ENCODE results near the gene IGSF9B.

The IGSF9B gene

DNA sequence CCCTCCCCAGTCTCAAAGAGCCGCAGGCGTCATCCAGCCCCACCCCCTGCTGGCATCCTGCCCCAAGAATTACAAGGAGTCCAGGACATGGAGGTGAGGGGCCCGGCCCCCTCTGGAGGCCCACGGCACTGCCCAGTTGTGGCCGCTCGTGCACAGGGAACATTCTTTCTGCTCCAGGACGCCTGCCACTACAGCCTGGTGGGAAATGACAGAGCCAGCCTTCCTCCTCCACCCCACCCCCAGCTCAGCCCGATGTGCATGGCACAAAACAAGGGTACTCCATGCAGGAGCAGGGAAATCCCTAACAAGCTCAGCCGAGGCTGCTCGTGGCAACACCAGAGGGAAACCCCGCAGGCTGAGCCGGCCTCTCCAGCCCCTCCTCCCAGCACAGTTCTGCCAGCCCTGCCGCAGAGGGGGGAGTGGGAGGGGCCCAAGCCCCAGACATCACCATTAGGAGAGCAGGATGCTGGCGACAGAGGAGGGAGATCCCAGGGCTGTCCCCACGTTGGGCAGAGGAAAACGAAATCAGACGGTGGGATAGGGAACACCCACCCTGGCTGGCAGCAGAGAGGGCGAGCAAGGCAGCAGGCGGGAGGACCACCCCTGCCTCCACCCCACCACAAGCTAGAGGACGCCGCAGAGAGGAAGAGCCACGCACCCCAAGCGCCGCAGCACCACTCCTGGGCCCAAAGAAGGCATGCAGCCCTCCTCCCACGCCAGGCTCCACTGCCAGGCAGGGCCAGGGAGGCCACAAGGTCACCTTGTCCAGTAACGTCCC is 10.0 kb downstream of the IGSF9B start:
- no peak overlapping the region for H3K4me2 ChIP-seq
- H3K79me2 ChIP-seq (ENCODE audit: insufficient read depth, low read depth), result no peaks in the 10 kb centered on the region

DNA sequence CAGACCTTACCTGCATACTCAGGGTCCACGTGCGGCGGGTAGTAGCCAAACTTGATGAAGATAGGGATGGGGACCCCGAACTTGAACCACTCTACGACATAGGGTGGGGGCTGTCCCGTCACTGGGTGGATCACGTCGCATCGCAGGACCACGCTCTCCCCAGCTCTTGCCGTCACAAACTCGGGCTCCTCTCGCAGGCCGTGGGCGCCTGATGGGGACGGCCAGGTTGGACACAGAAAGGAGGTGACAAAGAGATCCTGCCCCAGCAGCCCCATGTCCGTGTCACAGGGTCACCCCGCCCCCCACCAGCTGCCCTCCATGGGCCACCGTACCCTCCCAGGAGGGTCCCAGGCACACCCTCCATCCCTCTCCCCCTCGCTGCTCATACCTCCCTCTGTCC is 10.7 kb downstream of the IGSF9B start:
- no peak overlapping the region for H3K4me2 ChIP-seq
- no peaks in the 10 kb centered on the region for H3K36me3 ChIP-seq (ENCODE audit: insufficient read depth)
- TF ChIP-seq CTCF (conservative IDR thresholded peaks at IDR 0.05; ENCODE audit: low read depth, low read length), result no peak
- H4K20me1 ChIP-seq (ENCODE audit: insufficient read depth), result no peaks in the 10 kb centered on the region
- H3K4me3 ChIP-seq (IDR thresholded peaks at IDR 0.05; ENCODE audit: insufficient read depth, low read depth, low read length), result no peak overlapping the region
- no peaks in the 10 kb centered on the region for H3K4me1 ChIP-seq (ENCODE audit: low read depth, poor library complexity, severe bottlenecking)
- H2AFZ ChIP-seq (ENCODE audit: low read depth), result no peak overlapping the region
- H3K79me2 ChIP-seq (ENCODE audit: insufficient read depth, low read depth), result no peaks in the 10 kb centered on the region
- H3K27me3 ChIP-seq (ENCODE audit: insufficient read depth, low read depth), result no peaks in the 10 kb centered on the region
- no peak overlapping the region for H3K27ac ChIP-seq
- no peak overlapping the region for H3K9ac ChIP-seq

More for the DNA sequence above, 10.0 kb downstream of the IGSF9B start:
- Histone ChIP-seq H3K9ac (no peak overlapping the region), H3K4me3 (IDR thresholded peaks at IDR 0.05; ENCODE audit: insufficient read depth, low read depth, low read length) (no peak overlapping the region), H4K20me1 (ENCODE audit: insufficient read depth) (no peaks in the 10 kb centered on the region), H3K36me3 (ENCODE audit: insufficient read depth) (no peaks in the 10 kb centered on the region), H2AFZ (ENCODE audit: low read depth) (no peak overlapping the region), H3K27ac (no peak overlapping the region), H3K27me3 (ENCODE audit: insufficient read depth, low read depth) (no peaks in the 10 kb centered on the region), H3K4me1 (ENCODE audit: low read depth, poor library complexity, severe bottlenecking) (no peaks in the 10 kb centered on the region)
- no peak for TF ChIP-seq CTCF (conservative IDR thresholded peaks at IDR 0.05; ENCODE audit: low read depth, low read length)

- Histone ChIP-seq H3K27ac (no peak overlapping the region), H3K79me2 (ENCODE audit: insufficient read depth, low read depth) (no peaks in the 10 kb centered on the region), H3K9ac (no peak overlapping the region), H2AFZ (ENCODE audit: low read depth) (no peak overlapping the region), H4K20me1 (ENCODE audit: insufficient read depth) (no peaks in the 10 kb centered on the region), H3K4me2 (no peak overlapping the region), H3K27me3 (ENCODE audit: insufficient read depth, low read depth) (no peaks in the 10 kb centered on the region), H3K4me1 (ENCODE audit: low read depth, poor library complexity, severe bottlenecking) (no peaks in the 10 kb centered on the region), H3K36me3 (ENCODE audit: insufficient read depth) (no peaks in the 10 kb centered on the region), H3K4me3 (IDR thresholded peaks at IDR 0.05; ENCODE audit: insufficient read depth, low read depth, low read length) (no peak overlapping the region)
- no peak for TF ChIP-seq CTCF (conservative IDR thresholded peaks at IDR 0.05; ENCODE audit: low read depth, low read length)
These were observed 11.4 kb downstream of the IGSF9B start for GRCh38 chr11:133945087-133945974.

DNA sequence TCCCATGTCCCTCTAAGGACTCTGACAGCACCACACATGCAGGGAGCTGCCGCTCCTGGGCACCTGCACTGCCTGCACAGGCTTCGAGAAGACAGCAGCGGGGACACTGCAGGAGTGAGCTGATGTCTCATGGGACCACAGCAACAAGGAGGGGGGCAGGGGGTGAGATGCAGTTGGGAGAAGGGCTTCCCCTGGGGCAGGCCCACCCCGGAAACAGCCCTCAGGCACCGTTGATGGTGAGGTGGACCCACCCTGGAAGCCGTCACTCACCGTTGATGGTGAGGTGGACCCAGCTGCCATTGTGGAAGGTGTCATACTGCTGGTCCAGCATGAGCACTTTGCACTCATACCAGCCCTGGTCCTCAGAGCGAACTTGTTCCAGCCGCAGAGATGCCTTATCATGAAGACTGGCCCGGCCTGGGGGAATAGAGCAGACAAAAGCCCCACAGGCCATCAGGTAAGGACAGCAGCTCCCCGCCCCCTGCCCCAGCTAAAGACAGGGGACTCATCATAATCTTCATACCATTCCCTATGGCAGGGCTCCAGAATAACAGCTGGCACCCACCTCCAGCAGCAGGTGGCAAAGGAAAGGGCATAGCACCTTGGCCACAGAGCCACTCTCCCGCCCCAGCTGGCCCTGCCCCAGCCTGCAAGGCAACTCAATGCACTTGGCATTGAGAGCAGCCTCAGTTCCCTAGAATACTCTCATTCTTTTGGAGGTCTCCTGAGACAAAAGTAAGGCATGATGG is 12.6 kb downstream of the IGSF9B start:
- no peak overlapping the region for H3K4me2 ChIP-seq
- no peaks in the 10 kb centered on the region for H3K27me3 ChIP-seq (ENCODE audit: insufficient read depth, low read depth)
- no peaks in the 10 kb centered on the region for H3K4me1 ChIP-seq (ENCODE audit: low read depth, poor library complexity, severe bottlenecking)
- TF ChIP-seq CTCF (conservative IDR thresholded peaks at IDR 0.05; ENCODE audit: low read depth, low read length), result no peak
- H3K36me3 ChIP-seq (ENCODE audit: insufficient read depth), result no peaks in the 10 kb centered on the region
- H3K4me3 ChIP-seq (IDR thresholded peaks at IDR 0.05; ENCODE audit: insufficient read depth, low read depth, low read length), result no peak overlapping the region
- no peaks in the 10 kb centered on the region for H3K79me2 ChIP-seq (ENCODE audit: insufficient read depth, low read depth)
- no peak overlapping the region for H3K27ac ChIP-seq
- no peak overlapping the region for H2AFZ ChIP-seq (ENCODE audit: low read depth)
- no peak overlapping the region for H3K9ac ChIP-seq
- no peaks in the 10 kb centered on the region for H4K20me1 ChIP-seq (ENCODE audit: insufficient read depth)
